ENCODE results near the gene TRIM14. TPM values are rescaled to one million over a fixed set of nuclear protein-coding genes. Genes with fewer than 3 reads are reported as not detected.
"Not testable (repeated sequence)": the region's sequence is repeated elsewhere in the genome, so short reads cannot be mapped to it uniquely, and the experiment has no call there.

TRIM14 gene
- total RNA-seq, 1 experiment from 2014 or later, result 17.8 TPM

GRCh38 chr9:98142182-98142907 lies 23.3 kb upstream of the TRIM14 start:
- peak; percentile 71 for DNase-seq (ENCODE audit: low spot score)

- no peak for DNase-seq (ENCODE audit: low spot score)
Observed at GRCh38 chr9:98140503-98140902, 21.5 kb upstream of the TRIM14 start.

- no peak for DNase-seq (ENCODE audit: low spot score)
Observed at GRCh38 chr9:98136489-98136888, 17.5 kb upstream of the TRIM14 start.

- DNase-seq (ENCODE audit: low spot score), result no peak
Observed at GRCh38 chr9:98135938-98136337, 16.9 kb upstream of the TRIM14 start.

- DNase-seq (ENCODE audit: low spot score), result no peak
Observed at GRCh38 chr9:98135558-98135934, 16.5 kb upstream of the TRIM14 start.

GRCh38 chr9:98134702-98135557 lies 15.9 kb upstream of the TRIM14 start:
- no peak for DNase-seq (ENCODE audit: low spot score)

GRCh38 chr9:98132806-98133631 lies 14.0 kb upstream of the TRIM14 start:
- DNase-seq (ENCODE audit: low spot score), result no peak

GRCh38 chr9:98132158-98132557 lies 13.1 kb upstream of the TRIM14 start:
- DNase-seq (ENCODE audit: low spot score), result no peak

GRCh38 chr9:98130576-98131228 lies 11.7 kb upstream of the TRIM14 start:
- no peak for DNase-seq (ENCODE audit: low spot score)

GRCh38 chr9:98130060-98130459 lies 11.0 kb upstream of the TRIM14 start:
- DNase-seq (ENCODE audit: low spot score), result not testable (repeated sequence)

GRCh38 chr9:98129451-98129881 lies 10.4 kb upstream of the TRIM14 start:
- DNase-seq (ENCODE audit: low spot score), result no peak

- no peak for DNase-seq (ENCODE audit: low spot score)
Observed at GRCh38 chr9:98128316-98128715, 9.3 kb upstream of the TRIM14 start.

GRCh38 chr9:98127226-98127625 lies 8.2 kb upstream of the TRIM14 start:
- no peak for DNase-seq (ENCODE audit: low spot score)

GRCh38 chr9:98124637-98125426 lies 5.8 kb upstream of the TRIM14 start:
- DNase-seq (ENCODE audit: low spot score), result no peak

- DNase-seq (ENCODE audit: low spot score), result not testable (repeated sequence)
Observed at GRCh38 chr9:98124091-98124490, 5.1 kb upstream of the TRIM14 start.

GRCh38 chr9:98121058-98121457 lies 2.0 kb upstream of the TRIM14 start:
- no peak for DNase-seq (ENCODE audit: low spot score)

GRCh38 chr9:98120476-98120875 lies 1.5 kb upstream of the TRIM14 start:
- DNase-seq (ENCODE audit: low spot score), result no peak

GRCh38 chr9:98117984-98118639 lies 910 bp downstream of the TRIM14 start:
- DNase-seq (ENCODE audit: low spot score), result peak; percentile 39

- DNase-seq (ENCODE audit: low spot score), result not testable (repeated sequence)
Observed at GRCh38 chr9:98117097-98117496, 1.9 kb downstream of the TRIM14 start.

- DNase-seq (ENCODE audit: low spot score), result no peak
Observed at GRCh38 chr9:98109052-98109451, 10.0 kb downstream of the TRIM14 start.
